ENCODE measurements around the gene KSR2.
A peak's percentile ranks its signal among the peaks of the same experiment; 100 is the strongest.

The KSR2 gene

GRCh38 chr12:117596968-117597367 lies 371.8 kb downstream of the KSR2 start:
- DNase-seq = no peak

GRCh38 chr12:117595751-117596150 lies 373.0 kb downstream of the KSR2 start:
- DNase-seq = no peak

- no peak for DNase-seq
Observed at GRCh38 chr12:117594481-117594880, 374.3 kb downstream of the KSR2 start.

GRCh38 chr12:117593815-117594400 lies 374.9 kb downstream of the KSR2 start:
- no peak for DNase-seq

- no peak for DNase-seq
Observed at GRCh38 chr12:117592588-117593305, 376.0 kb downstream of the KSR2 start.

GRCh38 chr12:117590999-117591398 lies 377.8 kb downstream of the KSR2 start:
- no peak for DNase-seq

GRCh38 chr12:117590386-117590785 lies 378.4 kb downstream of the KSR2 start:
- DNase-seq = no peak

GRCh38 chr12:117589021-117589420 lies 379.8 kb downstream of the KSR2 start:
- no peak for DNase-seq

GRCh38 chr12:117587631-117588287 lies 381.0 kb downstream of the KSR2 start:
- DNase-seq = peak; percentile 57

GRCh38 chr12:117583677-117584225 lies 385.0 kb downstream of the KSR2 start:
- DNase-seq = no peak

- no peak for DNase-seq
Observed at GRCh38 chr12:117583092-117583491, 385.7 kb downstream of the KSR2 start.

GRCh38 chr12:117582135-117582784 lies 386.5 kb downstream of the KSR2 start:
- DNase-seq = no peak

GRCh38 chr12:117580718-117581062 lies 388.1 kb downstream of the KSR2 start:
- no peak for DNase-seq

- no peak for DNase-seq
Observed at GRCh38 chr12:117580015-117580717, 388.6 kb downstream of the KSR2 start.

- DNase-seq = no peak
Observed at GRCh38 chr12:117577122-117577657, 391.6 kb downstream of the KSR2 start.

- no peak for DNase-seq
Observed at GRCh38 chr12:117576053-117576452, 392.7 kb downstream of the KSR2 start.

- no peak for DNase-seq
Observed at GRCh38 chr12:117574655-117575054, 394.1 kb downstream of the KSR2 start.

- DNase-seq = no peak
Observed at GRCh38 chr12:117572755-117573154, 396.0 kb downstream of the KSR2 start.

- DNase-seq = no peak
Observed at GRCh38 chr12:117571321-117571720, 397.5 kb downstream of the KSR2 start.

GRCh38 chr12:117570608-117571007 lies 398.2 kb downstream of the KSR2 start:
- no peak for DNase-seq

GRCh38 chr12:117567644-117568216 lies 401.1 kb downstream of the KSR2 start:
- DNase-seq = no peak

- no peak for DNase-seq
Observed at GRCh38 chr12:117564881-117565280, 403.9 kb downstream of the KSR2 start.

All from activated CD4-positive, alpha-beta T cell treated with anti-CD3 and anti-CD28 coated beads, Interleukin-2, amount 50 U/mL, for 16 hours (primary cell).